ENCODE results near the gene BBIP1. TPM values are rescaled to one million over a fixed set of nuclear protein-coding genes. Genes with fewer than 3 reads are reported as not detected.
A peak's percentile ranks its signal among the peaks of the same experiment; 100 is the strongest.

BBIP1 gene
- total and polyA plus RNA-seq, 10 of the 15 experiments (the other 5 are each of a cell fraction or from before 2014, with no cell fraction given): 13.8 to 40.8 (median 31.3) TPM

DNA sequence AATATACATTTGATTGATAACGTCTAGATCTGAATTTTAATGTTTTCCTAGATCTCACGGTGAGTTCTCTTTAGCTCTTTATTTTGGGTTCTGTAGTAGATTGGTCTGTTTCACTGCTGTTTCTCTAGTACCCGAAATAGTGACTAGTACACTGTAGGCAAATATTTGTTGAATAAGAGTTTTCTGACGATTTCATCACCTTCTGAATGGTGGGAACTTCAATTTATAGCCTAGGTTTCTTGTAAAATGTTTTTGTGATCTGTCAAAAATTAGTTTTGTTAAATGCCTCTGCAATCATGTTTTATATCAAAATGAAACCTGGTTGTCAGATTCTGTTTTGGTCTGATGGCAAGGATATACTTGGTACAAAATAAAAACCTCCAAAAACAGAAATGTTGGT lies 37.1 kb downstream of the BBIP1 start:
- in situ Hi-C loops (cut with MboI): no loop called here
- no peaks in the 10 kb centered on the region for H3K27me3 ChIP-seq (replicated peaks in 1 of 2; ENCODE audit: control insufficient read depth in 2 of 2, insufficient read depth in 2 of 2, low read length in 1 of 2)
- 66% methylated on average over 4 of the region's 4 CpGs for WGBS (ENCODE audit: insufficient coverage, insufficient replicate concordance, low lambda C conversion rate, missing lambda C conversion rate)
- H3K36me3 ChIP-seq (ENCODE audit: control insufficient read depth in 2 of 2, insufficient read depth in 2 of 2, low read length in 1 of 2): peaks cover 2 to 33% of the 10 kb centered on the region in 2 experiments
- intact Hi-C loops (cut with micrococcal nuclease; ENCODE audit: unreplicated experiment): no loop called here
- CTCF ChIA-PET: interaction anchor here (0.6 to 3.4 kb wide), 10 partner anchors 12 to 261 kb away, joined by 3 to 35 read pairs (median 4); no protein-coding TSS in a partner anchor
- FAIRE-seq (no peak), DNase-seq (ENCODE audit: low read depth, low spot score) (no peak), ATAC-seq (peak; percentile 33)
- no peaks in the 10 kb centered on the region for H3K9me3 ChIP-seq (replicated peaks; ENCODE audit: control insufficient read depth, insufficient read depth, low read length)
- peaks cover 50% of the 10 kb centered on the region for H3K79me2 ChIP-seq (ENCODE audit: control insufficient read depth, insufficient read depth, low read length)
- H3K4me2 ChIP-seq (ENCODE audit: control insufficient read depth, insufficient read depth): no peak overlapping the region
- no peak overlapping the region for H2AFZ ChIP-seq (ENCODE audit: control insufficient read depth, low read depth, low read length)
- H4K20me1 ChIP-seq (ENCODE audit: control insufficient read depth, insufficient read depth): no peaks in the 10 kb centered on the region
- RAD21 ChIA-PET (ENCODE audit: unreplicated experiment): interaction anchor here (0.7 to 4.4 kb wide), 11 partner anchors 10 to 108 kb away, joined by 3 to 37 read pairs (median 6); partner anchors contain the start of genes BBIP1, PDCD4 and SHOC2
- POLR2A ChIA-PET: interaction anchor here (1.0 to 1.4 kb wide), 3 partner anchors 10 to 39 kb away, joined by 3 to 7 read pairs (median 4); partner anchors contain the start of gene PDCD4
- peaks cover 6% of the 10 kb centered on the region for H3K4me1 ChIP-seq (ENCODE audit: control insufficient read depth, insufficient read depth, low read length)
- 0 out of 2 replicates have a peak overlapping the region, but pooled peaks have one; percentile 13 for H3K4me3 ChIP-seq
- SMC1A ChIA-PET (ENCODE audit: uncharacterized antibody, unreplicated experiment): interaction anchor here (0.7 to 11.1 kb wide), 19 partner anchors 9 to 133 kb away, joined by 3 to 102 read pairs (median 5); partner anchors contain the start of gene PDCD4
- no peak for TF ChIP-seq ZNF687 (IDR thresholded peaks at IDR 0.05)
- TF ChIP-seq, protein P1, sequence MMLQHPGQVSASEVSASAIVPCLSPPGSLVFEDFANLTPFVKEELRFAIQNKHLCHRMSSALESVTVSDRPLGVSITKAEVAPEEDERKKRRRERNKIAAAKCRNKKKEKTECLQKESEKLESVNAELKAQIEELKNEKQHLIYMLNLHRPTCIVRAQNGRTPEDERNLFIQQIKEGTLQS (IDR thresholded peaks at IDR 0.05; ENCODE audit: borderline replicate concordance, extremely low read depth, low read depth, low read length): no peak
- no peak for TF ChIP-seq GABPA (IDR thresholded peaks at IDR 0.05; ENCODE audit: low read depth)
- TF ChIP-seq SIN3A (IDR thresholded peaks at IDR 0.05; ENCODE audit: low read depth, low read length): no peak
- no peak for TF ChIP-seq HDAC2 (IDR thresholded peaks at IDR 0.05)
- TF ChIP-seq, protein P2, sequence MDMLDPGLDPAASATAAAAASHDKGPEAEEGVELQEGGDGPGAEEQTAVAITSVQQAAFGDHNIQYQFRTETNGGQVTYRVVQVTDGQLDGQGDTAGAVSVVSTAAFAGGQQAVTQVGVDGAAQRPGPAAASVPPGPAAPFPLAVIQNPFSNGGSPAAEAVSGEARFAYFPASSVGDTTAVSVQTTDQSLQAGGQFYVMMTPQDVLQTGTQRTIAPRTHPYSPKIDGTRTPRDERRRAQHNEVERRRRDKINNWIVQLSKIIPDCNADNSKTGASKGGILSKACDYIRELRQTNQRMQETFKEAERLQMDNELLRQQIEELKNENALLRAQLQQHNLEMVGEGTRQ (IDR thresholded peaks at IDR 0.05; ENCODE audit: borderline replicate concordance, low read depth, low read length): no peak
- H3K9ac ChIP-seq (ENCODE audit: control insufficient read depth, insufficient read depth, low read length): no peak overlapping the region
- no TSS peak for BruUV-seq (replicated peaks)
- H3K27ac ChIP-seq (ENCODE audit: control insufficient read depth, insufficient read depth): no peak overlapping the region; the same call in 1 of the 2 replicates

Data from GM12878 (cell line).